ENCODE measurements around the gene NCOA7. TPM values are rescaled to one million over a fixed set of nuclear protein-coding genes. Genes with fewer than 3 reads are reported as not detected.

Gene NCOA7
- total and polyA plus RNA-seq, 9 of the 15 experiments (the other 6 are each of a cell fraction or from before 2014, with no cell fraction given) = 5.8 to 14.6 (median 9.3) TPM

- TF ChIP-seq NR0B1 (IDR thresholded peaks at IDR 0.05; ENCODE audit: partially characterized antibody) = no peak
- TF ChIP-seq ESRRB (CRISPR knock-in tag; IDR thresholded peaks at IDR 0.05; ENCODE audit: borderline replicate concordance) = no peak
- TF ChIP-seq ZFP91 (CRISPR knock-in tag; IDR thresholded peaks at IDR 0.05) = no peak
- TF ChIP-seq ZNF224 (CRISPR knock-in tag; IDR thresholded peaks at IDR 0.05) = no peak
- no peak for TF ChIP-seq MITF (IDR thresholded peaks at IDR 0.05)
- TF ChIP-seq ETS1 (conservative IDR thresholded peaks at IDR 0.05; ENCODE audit: control insufficient read depth, low read depth, low read length) = 0 out of 2 replicates have a peak, but pooled peaks have one; percentile 81
- peak; percentile 76 for TF ChIP-seq MTA1 (IDR thresholded peaks at IDR 0.05; ENCODE audit: borderline replicate concordance)
- no peak for TF ChIP-seq GABPA (tag; conservative IDR thresholded peaks at IDR 0.05; ENCODE audit: low read depth)
- peak; percentile 54 for TF ChIP-seq E2F8 (IDR thresholded peaks at IDR 0.05; ENCODE audit: low read depth, partially characterized antibody)
- no peak for TF ChIP-seq NCOA6 (IDR thresholded peaks at IDR 0.05)
- TF ChIP-seq CSDE1 (IDR thresholded peaks at IDR 0.05) = peak in 1 of 2 experiments; percentile 83; a peak in 2 of 4 replicates
- TF ChIP-seq HMGXB4 (CRISPR knock-in tag; IDR thresholded peaks at IDR 0.05) = peak; percentile 50; the same call in 1 of the 2 replicates
- no peak for TF ChIP-seq MXD1 (CRISPR knock-in tag; IDR thresholded peaks at IDR 0.05; ENCODE audit: borderline replicate concordance, poor library complexity, severe bottlenecking)
Observed at GRCh38 chr6:125779924-125780539, 10.7 kb upstream of the NCOA7 start (continued).
